UCSD-AML1 (cell line): ENCODE results near the gene MAGEE2.
"Not testable (repeated sequence)": the region's sequence is repeated elsewhere in the genome, so short reads cannot be mapped to it uniquely, and the experiment has no call there.

Source experiments
- DNase-seq: peaks from one replicate; lab custom pipeline; 2025; ENCODE audit not compliant: unreplicated experiment; lab: John Stamatoyannopoulos, UW

Gene MAGEE2, protein sequence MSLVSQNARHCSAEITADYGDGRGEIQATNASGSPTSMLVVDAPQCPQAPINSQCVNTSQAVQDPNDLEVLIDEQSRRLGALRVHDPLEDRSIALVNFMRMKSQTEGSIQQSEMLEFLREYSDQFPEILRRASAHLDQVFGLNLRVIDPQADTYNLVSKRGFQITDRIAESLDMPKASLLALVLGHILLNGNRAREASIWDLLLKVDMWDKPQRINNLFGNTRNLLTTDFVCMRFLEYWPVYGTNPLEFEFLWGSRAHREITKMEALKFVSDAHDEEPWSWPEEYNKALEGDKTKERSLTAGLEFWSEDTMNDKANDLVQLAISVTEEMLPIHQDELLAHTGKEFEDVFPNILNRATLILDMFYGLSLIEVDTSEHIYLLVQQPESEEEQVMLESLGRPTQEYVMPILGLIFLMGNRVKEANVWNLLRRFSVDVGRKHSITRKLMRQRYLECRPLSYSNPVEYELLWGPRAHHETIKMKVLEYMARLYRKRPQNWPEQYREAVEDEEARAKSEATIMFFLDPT

DNA sequence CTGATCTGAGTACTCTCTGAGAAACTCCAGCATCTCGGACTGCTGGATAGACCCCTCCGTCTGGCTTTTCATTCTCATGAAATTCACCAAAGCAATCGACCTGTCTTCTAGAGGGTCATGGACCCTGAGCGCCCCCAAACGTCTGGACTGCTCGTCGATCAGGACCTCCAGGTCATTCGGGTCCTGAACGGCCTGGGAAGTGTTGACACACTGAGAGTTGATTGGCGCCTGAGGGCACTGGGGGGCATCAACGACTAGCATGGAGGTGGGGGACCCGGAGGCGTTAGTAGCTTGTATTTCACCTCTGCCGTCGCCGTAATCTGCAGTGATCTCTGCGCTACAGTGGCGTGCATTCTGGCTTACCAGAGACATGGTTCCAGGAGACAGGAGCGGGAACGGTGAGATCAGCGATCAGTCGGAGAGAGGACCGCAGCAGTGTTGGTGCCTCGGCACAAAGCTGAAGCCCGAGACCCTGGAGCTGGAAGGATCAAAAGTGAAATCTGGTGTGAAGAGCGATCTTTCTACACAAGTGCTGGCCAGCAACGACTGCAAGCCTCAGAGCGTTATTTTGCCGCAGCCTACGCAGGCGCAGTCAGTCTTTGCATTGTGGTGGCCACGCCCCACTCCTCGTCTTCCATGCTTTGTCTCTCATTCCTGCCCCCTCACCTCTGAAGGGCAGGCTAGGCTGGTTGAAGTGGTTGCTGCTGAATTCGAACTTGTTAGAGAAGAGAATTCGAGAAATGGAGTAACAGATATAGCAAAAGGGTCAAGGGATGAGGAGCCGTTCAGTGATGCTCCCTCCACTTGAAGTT lies at the start of gene MAGEE2:
TSS of gene MAGEE2 (minus strand) at position 575 of the 812 bp plus-strand sequence. CDS start at position 372, 203 bp downstream.
- no peak for DNase-seq

DNA sequence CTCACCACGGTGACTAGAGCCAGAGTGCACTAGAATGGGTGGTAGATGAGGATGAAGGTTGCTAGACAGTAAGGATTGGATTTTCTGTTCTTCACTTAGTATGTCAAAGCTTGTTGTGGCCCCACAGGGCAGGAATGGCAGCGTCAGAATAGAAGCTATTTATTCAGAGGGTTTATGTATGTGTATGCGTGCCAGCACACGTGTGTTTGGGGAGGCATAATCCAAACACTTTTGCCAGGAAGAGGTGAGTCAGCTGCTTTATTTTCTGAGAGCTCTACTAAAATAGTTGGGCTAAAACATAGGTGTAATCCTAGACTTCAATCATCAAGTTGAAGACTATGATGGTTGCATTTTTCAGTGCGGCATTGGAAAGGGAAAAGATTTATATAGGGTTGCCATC lies 1.2 kb upstream of the MAGEE2 start:
- no peak for DNase-seq

DNA sequence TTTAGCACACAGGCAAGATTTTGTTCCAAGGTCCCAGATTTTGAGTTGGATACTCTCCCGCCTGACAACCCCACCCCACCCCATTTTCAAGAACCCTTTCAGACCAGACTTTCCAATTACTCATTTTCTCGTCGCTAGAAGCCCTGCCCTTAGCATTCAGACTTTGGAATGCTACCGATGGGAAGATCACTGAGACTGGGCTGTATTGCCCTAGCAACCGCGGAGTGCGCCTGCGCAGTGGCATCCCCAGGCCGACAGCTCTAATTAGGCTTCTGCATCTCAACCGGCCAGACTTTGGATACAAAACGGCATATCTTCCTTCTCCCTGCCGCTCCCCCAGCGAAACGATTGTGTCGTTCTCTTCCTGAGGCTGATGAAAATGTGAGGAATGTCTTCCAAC lies 3.4 kb downstream of the MAGEE2 start:
- DNase-seq: no peak

DNA sequence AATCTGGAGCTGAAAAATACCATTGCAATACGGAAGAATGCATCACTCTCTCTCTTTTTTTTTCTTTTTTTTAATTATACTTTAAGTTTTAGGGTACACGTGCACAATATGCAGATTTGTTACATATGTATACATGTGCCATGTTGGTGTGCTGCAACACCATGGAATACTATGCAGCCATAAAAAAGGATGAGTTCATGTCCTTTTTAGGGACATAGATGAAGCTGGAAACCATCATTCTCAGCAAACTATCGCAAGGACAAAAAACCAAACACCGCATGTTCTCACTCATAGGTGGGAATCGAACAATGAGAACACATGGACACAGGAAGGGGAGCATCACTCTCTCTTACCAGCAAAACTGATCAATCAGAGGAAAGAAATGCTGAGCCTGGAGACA lies 17.0 kb downstream of the MAGEE2 start:
- DNase-seq: not testable (repeated sequence)

DNA sequence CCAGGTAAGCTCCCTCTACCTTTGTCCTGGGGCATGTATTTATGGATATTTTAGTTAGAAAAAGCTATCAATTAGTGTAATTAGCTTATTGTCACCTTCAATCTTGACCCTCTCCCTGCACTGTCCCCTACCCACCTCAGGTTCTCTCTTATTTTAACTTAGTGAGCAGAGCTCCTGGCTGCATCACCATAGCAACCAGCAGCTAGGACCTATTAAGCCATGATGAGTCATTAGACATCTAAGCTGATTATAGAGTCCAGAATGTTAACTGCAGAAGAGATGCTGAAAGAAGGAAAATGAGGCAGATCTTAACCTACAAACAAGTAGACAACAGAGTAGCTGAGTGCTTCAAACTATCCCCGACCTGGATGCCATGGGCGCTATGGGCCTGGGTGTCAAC lies 36.6 kb downstream of the MAGEE2 start:
- no peak for DNase-seq

DNA sequence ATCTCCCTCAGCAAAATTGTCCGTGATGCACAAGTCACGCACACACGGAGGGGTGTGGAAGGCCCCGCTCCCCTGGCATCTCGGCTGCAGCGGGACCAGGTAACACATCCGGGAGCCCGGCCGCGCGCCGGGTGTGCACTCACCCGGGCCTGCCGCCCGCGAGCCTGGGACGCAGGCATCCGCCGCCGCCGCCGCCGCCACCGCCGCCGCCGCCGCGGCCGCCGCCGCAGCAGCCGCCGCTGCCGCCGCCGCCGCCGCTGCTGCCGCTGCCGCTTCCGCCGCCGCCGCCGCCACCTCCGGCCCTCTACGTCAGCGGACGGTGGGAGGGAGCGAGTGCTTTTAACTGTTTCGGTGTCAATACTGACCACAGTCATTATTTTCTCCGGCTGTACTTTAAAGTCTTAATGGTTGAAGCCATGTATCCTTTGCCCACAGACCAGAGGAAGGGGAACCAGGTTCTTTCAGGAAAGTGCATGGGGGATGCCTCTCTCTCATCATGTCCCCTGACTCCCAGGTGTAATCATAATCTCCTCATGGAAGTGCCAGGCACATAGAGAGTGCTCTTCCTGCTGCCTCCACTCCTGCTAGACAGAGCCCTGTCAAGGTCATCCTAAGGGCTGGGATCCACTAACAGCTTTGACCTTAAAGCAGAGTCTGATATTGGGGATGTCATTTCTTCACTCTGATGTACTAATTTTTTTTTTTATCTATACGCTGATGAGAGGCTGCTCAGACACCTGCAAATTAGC lies 38.0 kb downstream of the MAGEE2 start:
- DNase-seq: peak; percentile 31
